ENCODE measurements around the gene CRIP3.
"Not testable (repeated sequence)": the region's sequence is repeated elsewhere in the genome, so short reads cannot be mapped to it uniquely, and the experiment has no call there.

CRIP3 gene

GRCh38 chr6:43304882-43305281, 3.7 kb downstream of the CRIP3 start:
- no peak for DNase-seq

GRCh38 chr6:43304361-43304760, 4.3 kb downstream of the CRIP3 start:
- no peak for DNase-seq

GRCh38 chr6:43303751-43304331, 4.8 kb downstream of the CRIP3 start:
- DNase-seq: no peak

- DNase-seq: not testable (repeated sequence)
Observed at GRCh38 chr6:43303006-43303405, 5.6 kb downstream of the CRIP3 start.

- no peak for DNase-seq
Observed at GRCh38 chr6:43302126-43302525, 6.5 kb downstream of the CRIP3 start.

GRCh38 chr6:43301081-43301870, 7.3 kb downstream of the CRIP3 start:
- no peak for DNase-seq

GRCh38 chr6:43299338-43300293, 9.0 kb downstream of the CRIP3 start:
- no peak for DNase-seq

GRCh38 chr6:43298565-43299337, 9.9 kb downstream of the CRIP3 start:
- DNase-seq: no peak

GRCh38 chr6:43297644-43298564, 10.7 kb downstream of the CRIP3 start, which contains the start of gene SLC22A7:
Gene SLC22A7, plus strand, starts transcription at chr6:43298260. Its CDS starts 99 bp downstream, at chr6:43298359.
- DNase-seq: no peak

GRCh38 chr6:43296780-43297497, 11.7 kb downstream of the CRIP3 start:
- no peak for DNase-seq

GRCh38 chr6:43295456-43295855, 13.2 kb downstream of the CRIP3 start:
- no peak for DNase-seq

GRCh38 chr6:43294536-43294935, 14.1 kb downstream of the CRIP3 start:
- DNase-seq: no peak

GRCh38 chr6:43293698-43294097, 14.9 kb downstream of the CRIP3 start:
- no peak for DNase-seq

GRCh38 chr6:43292763-43293318, 15.8 kb downstream of the CRIP3 start:
- DNase-seq: no peak

GRCh38 chr6:43292341-43292740, 16.3 kb downstream of the CRIP3 start:
- DNase-seq: no peak

- no peak for DNase-seq
Observed at GRCh38 chr6:43291708-43292107, 16.9 kb downstream of the CRIP3 start.

- no peak for DNase-seq
Observed at GRCh38 chr6:43290905-43291355, 17.7 kb downstream of the CRIP3 start.

GRCh38 chr6:43290339-43290904, 18.2 kb downstream of the CRIP3 start:
- DNase-seq: no peak

- DNase-seq: no peak
Observed at GRCh38 chr6:43287717-43288679, 20.6 kb downstream of the CRIP3 start.

Data from stimulated activated CD4-positive, alpha-beta T cell treated with anti-CD3 and anti-CD28 coated beads, Interleukin-4, amount 100 ng/mL, for 24 hours (primary cell).